GM21529 (cell line): ENCODE data around the gene CLMN.
A peak's percentile ranks its signal among the peaks of the same experiment; 100 is the strongest.
"Not testable (repeated sequence)": the region's sequence is repeated elsewhere in the genome, so short reads cannot be mapped to it uniquely, and the experiment has no call there.

Experiments
- ATAC-seq: cut with Tn5 transposase; IDR thresholded peaks from one replicate; pipeline ENCODE4 v1.9.1; 2021; ENCODE audit not compliant: unreplicated experiment

Gene CLMN

DNA sequence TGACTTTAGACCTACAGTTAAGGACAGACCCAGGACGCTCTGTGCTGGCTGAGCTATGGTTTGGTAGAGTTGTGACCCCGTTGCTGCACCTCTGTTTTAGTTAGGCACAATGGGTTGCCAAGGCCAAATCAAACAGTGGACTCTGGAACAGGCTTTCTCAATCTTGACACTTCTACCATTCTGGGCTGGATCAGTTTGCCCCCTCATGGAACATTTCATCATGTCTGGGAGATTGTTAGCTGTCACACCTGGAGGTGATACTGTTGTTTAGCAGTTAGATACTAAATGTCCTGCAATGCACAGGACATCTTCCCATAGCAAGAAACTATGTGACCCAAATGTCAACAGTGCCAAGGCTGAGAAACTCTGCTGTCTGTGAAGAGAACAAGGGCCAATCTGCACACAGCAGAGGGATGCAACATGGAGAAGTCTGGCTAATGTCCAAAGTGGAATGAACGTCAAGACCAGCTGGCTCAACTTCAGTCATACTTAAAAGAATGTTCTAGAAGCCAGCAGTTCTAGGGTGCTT is 96.8 kb downstream of the CLMN start:
- no peak for ATAC-seq

DNA sequence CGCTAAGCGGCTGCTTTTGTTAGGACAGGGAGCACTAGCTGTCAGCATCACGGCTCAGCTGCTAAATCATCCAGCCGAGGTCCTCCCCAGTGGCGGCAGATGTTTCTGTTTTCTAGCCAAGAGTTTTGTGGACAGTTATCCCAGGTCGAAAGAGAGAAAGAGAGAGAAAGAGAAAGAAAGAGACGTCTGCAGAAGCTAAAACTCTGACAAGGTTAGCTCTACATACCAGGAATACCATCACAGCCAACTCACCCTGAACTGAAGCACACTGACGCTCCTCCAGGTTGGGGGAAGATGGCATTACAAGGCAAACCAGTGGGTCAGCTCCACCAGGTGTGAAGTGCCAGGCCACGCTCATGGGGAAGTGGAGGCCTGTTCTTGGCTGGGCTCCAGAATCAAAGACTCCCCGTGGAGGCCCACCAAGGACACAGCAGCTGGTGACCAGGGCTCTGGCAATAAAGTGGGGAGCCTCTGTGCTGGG is 97.5 kb downstream of the CLMN start:
- ATAC-seq: no peak

DNA sequence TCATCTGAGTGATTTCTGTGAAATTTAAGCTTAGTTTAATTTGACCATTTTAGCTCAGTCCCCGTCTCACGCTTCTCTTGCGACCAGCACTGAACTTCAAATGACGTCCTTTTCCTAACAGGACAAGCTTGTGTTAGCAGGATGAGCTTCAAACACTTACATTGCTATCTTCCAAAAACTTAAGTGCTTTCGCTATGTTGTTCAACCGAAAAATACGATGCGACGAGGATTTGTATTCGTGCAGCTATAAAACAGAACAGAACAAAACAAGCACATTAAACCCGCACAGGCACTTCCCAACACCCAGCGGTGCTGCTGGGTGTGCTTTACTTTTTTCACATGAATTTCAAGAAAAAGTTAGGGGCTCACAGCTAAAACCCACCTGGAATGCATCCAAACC is 98.2 kb downstream of the CLMN start:
- ATAC-seq: no peak

DNA sequence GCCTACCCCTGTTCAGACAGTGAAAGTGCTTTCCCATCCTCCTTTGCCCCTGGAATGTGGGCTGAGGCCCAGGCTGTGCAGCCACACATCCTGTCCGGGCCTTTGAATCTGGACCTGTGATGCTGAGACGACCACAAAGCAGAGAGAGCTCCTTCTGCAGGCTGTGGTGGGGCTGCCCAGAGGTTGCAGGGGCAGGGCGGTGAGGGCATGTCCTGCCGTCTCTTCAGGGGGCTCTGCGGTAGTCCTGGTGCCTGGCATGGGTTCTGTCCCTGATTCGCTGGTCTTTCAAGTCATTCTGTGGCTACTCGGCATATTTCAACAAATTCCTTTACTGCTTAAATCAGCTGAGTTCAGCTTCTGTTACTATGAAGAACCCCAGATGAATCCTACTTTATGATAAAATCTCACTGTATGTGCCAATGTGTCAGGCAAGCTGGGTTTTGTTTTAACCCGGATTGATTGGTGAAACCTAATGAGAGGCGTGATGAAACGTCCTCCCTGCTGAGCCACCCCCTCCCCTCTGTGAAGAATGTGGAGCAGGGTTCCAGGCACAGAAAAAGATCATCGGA is 99.0 kb downstream of the CLMN start:
- no peak for ATAC-seq

DNA sequence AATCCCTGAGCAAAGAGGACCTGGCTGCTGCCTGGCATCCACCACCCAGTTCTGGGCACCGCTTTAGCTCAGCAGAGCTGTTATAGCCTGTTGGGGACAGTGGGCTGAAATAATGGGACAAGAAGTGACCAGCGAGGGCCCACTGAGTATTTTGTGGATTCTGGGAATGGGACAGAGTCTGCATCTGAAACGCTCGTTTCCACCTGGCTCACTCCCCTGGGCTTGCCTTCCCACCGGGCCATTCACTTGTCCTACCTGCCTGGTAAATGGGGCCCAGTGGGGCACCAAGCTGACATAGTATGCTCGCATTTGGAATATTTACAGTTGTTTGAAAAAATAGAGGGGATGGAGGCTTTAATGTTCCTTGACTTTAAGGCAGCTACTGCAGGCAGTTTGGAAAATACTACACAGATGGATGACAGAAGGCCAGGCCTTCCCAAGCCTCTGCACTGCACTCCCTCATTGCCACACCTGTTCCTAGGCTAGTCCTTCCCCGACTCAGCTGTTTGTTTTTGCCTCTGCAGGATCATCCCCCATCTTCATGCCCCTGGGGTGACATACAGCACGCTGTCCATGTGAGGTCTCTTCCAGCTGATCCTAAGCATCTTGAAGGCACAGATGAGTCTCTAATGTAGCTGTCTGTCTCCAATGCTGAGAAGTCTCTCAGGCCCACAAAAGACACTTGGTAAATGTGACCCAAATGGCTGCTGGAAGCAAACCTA is 101.1 kb downstream of the CLMN start:
- ATAC-seq: no peak

DNA sequence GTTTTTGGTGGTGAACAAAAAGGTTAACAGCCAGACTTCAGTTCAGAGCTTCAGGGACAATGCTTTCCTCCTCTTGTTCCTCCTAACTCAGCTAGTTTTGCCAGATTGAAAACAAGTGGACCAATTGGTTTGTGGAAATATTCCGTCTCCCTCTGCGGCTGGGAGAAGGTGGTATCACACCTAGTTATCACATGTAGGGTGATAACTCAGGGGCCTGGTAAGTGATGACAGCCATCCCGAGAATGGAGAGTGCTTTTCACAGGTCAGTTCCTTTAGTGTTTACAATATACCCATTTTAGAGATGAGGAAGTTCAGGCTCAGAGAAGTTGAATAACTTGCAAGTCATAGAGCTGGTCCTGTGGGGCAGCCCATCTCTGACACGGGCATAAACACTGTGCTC is 101.7 kb downstream of the CLMN start:
- ATAC-seq: no peak

DNA sequence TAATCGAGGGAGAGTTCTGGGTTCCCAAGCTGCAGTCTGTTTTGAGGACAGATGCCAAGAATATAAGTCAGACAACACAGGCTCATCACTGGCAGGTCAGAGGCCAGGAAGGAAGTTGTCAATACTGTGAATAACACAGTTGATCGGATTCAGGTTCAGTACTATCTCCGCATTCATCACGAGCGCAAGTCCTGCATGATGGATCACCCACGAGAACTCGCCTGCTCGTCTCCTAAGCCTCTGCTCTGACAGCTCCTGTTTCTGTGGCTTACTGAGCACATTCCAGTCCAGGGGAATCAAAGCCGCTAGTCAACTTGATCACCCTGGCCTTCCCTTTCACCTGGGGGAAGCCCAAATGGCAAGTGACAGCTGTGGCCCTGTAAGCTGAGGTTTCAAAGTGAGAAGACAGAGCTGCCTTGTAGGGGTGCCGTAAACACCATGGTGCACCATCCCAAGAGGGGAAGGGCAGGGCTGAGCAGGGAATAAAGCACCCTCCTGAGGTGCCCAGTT is 102.3 kb downstream of the CLMN start:
- ATAC-seq: no peak

DNA sequence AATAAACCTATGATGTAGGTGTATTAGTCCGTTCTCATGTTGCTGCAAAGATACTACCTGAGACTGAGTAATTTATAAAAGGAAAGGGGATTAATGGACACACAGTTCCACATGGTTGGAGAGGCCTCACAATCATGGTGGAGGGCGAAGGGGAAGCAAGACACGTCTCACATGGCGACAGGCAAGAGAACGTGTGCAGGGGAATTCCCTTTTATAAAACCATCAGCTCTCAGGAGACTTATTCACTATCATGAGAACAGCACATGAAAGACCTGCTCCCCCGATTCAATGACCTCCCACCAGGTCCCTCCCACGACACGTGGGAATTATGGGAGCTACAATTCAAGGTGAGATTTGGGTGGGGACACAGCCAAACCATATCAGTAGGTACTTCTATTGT is 103.7 kb downstream of the CLMN start:
- ATAC-seq: peak; percentile 53

DNA sequence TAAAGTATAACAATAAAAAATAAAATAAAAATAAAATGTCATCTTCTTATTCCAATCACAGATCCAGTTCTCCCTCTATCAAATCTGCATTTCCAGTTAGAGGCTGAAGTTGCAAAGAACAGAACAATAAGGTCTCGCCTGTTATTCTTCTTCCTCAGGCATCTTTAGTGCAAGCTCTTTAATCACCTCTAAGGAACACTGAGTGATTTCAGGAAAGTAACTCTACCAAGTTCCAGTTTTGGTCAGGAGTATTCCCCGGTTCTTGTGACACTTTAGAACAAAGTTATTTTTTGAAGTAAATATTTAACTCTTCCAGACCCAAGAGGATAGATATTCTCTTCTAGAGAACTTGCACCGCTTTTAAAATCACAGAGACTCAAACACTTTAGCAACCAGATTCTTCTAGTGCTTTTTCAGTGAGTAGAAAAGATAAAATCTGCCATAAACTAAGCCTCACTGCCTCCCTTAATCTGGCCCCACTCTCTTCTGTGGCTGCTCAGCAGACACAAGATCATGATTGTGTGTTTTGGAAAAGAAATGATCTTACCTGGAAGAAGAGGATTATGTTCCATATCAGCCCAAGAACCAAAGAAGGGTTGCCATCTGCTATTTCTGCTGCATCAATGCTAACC is 104.5 kb downstream of the CLMN start:
- no peak for ATAC-seq

DNA sequence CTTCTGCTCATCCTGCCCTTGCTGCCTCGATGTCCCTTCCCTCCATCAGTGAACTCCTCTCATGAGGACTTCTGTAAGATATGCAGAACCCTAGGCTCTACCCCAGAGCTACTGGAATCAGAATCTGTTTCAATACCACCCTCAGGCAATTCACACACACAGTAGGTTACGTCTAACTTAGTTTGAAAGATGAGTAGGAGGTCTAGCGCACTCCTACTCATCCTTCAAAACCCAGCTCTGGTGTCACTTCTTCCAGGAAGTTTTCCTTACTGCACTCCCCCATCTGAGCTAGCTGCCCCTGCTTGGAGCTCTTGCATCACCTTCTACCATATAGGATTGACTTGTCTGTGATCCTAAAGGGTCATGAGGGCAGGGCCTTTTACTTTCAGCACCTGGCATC is 105.9 kb downstream of the CLMN start:
- ATAC-seq: no peak

DNA sequence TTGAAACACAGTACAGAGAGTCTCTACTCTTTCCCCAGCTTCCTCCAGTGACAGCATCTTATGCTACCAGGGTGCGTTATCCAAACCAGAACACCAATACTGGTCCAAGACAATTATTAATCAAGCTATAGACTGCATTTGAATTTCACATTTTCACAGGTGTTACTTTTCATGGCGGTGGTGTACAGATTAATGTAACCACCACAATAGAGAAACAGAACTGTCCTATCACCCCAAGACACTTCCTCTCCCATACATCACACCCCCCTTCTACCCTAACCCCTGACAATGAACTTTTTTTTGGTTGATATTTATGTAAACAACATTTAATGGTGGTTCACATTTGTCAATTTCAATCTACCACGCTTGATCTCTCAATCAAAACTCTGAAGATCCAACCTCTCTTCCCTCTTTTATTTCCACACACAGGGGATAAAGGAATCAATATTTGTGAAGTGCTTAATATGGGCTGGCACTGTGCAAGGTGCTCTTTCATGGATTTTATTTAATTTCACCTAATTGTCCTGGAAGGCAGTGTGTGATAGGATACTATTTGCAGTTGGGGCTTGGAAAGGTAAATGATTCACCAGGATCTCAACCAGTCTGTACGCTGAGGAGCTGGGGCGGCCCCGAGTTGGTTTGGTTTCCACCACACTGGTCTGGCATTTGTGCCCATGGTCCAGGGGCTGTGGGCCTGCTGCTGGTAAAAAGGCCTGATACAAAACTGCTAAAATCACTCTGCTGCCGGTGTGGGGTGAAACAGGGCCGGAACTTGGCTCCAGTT is 107.8 kb downstream of the CLMN start:
- ATAC-seq: peak; percentile 45

DNA sequence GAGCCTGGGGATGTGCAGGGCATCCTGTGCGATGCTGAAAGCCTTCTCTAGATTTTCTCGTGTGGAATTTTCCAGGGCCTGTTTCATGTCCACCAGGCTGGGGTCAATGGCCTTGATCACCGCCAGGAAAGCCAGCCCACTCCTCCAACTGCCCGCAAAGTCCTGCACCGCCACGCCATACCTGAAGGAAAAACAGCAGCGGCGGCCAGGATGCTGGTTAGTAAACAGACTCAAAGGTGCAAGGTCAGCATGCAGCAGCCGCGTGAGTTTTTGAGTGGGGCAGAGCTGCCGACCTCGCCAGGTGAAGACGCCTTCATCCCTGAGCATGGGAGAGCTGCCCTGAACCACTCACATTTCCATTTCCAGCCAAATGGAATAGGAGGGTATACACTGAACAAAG is 109.0 kb downstream of the CLMN start:
- ATAC-seq: no peak

DNA sequence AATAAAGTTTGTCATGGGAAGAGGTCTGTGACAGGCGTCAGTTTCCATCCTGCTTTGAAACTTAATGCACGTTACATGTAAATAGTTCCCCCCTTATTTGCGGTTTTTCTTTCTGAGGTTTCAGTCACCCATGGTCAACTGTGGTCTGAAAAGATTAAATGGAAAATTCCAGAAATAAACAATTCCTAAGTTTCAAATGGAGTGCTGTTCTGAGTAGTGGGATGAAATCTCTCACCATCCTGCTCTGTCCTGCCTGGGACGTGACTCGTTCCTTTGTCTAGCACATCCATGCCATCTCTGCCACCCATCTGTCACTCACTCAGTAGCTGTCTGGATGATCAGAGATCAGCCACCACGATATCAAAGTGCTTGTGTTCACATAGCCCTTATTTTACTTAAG is 111.1 kb downstream of the CLMN start:
- ATAC-seq: no peak

DNA sequence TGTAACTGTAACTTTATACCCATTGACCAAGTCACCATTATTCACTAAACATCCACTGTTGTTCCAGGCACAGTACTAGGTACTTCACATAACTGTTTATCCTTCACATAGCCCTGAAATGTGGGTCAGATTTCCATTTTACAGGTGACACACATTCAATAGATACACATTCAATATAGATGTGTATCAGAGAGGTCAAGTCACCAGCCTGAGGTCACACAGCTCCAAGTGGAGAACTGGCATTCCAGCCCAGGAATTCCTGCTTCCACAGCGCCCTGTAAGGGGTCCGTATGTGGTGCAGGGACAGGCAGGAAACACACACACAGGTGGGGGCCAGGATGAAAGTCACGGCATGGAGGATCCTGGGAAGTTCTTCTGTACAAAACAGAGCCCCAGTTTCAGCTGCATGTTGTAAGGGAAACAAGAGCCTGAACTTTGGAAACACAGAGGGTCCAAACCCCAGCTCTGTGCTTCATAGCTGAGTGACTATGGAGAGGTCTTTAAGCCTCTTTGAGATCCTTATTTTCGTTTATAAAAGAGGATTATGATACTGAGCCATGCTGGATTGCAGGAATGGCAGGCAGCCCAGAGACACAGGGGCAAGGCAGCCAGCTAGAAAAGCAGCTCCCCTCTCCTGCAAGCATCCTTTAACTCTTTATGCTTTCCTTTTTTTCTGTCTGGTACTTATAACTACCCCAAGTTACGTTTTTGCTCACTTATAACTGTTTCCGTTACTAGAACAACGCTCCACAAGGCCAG is 112.1 kb downstream of the CLMN start:
- no peak for ATAC-seq

DNA sequence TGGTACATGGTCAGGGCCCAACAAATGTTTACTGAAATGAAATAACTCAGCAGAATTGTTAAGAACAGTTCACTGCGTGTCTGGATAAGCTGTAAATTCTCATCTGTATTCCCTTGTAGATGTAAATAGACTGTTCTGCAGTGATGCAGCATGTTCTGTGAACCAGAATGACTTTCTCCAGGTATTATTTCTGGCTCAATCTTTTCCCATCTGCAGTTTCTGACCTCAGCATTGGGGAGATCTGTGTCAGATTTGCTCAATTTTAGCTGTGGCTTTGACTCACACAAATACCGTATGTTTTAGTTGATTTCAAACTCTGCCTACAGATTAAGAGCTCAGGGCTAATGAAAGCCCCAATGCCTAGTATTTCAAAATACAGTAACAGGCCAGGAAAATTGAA is 113.2 kb downstream of the CLMN start:
- ATAC-seq: no peak

DNA sequence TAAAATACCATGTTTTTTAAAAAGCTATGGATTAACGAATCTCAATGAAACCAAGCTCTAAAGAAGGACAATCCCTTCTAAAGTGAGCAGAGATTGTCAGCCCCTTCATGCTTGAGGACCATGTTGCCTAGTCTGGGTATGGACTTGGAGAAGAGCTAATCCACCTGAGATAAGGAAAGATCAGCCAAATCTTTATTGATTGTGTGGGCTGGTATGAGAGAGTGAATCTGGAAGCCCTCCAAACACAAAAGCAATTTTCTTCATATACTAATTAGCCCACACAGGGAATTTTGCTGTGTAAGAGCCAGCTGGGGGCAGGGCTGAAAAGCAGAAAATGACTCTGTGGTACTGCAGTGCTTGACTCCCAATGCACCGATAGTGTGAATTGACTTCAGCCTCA is 115.0 kb downstream of the CLMN start:
- no peak for ATAC-seq

DNA sequence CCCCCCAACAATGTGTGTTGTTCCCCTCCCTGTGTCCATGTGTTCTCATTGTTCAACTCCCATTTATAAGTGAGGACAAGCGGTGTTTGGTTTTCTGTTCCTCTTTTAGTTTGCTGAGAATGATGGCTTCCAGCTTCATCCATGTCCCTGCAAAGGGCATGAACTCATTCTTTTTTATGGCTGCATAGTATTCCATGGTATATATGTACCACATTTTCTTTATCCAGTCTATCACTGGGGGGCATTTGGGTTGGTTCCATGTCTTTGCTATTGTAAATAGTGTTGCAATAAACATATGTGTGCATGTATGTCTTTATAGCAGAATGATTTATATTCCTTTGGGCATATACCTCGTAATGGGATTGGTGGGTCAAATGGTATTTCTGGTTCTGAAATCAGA is 118.0 kb downstream of the CLMN start:
- not testable (repeated sequence) for ATAC-seq

DNA sequence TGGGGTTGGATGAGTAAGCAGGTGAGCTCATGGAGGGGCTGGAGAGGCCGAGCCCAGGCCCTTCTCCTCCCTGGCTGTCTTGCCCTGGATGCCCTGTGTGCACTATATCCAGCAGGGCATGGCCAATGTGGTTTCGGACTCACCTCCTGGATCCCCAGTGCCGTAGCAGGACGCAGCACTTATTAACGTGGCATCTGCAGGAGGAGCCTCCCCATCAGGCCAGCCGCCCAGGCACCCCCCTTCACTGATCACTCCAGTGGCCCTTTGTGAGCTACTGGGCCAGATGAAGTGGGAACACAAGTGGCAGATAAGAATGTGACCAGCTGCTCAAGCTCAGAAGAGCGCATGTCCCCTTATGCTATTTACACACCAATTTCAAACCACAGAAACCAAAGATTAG is 119.3 kb downstream of the CLMN start:
- ATAC-seq: no peak

DNA sequence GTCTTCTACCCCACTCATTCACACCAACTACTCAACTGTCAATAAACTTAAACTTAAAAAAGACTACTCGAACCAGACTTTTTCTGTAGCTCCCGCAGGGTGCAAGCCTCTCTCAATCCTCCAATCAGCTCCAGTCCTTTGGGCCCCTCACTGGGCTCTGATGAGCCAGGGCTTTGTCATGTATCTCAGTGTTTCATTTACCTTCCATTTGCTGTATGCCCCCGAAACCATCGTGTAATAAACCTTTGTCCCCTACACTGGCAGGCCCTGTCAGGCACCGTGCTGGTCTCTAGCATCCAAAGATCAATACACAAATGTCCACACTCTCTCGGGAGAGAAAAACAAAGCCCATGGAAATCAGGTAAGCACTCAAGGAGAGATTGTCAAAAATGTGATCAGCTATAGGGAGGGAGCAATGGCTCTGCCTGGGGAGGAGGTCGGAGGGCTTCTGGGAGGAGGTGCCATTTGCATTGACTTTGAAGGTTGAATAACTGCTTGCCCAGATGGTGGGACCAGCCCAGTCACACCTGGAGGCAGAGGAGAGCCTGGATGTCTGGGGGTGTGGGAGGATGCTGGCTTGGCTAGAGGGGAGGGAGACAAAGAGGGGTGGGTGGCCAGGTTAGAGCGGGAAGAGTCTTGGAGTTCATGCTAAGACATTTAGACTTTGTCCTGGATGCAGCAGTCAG is 120.3 kb downstream of the CLMN start:
- ATAC-seq: no peak

DNA sequence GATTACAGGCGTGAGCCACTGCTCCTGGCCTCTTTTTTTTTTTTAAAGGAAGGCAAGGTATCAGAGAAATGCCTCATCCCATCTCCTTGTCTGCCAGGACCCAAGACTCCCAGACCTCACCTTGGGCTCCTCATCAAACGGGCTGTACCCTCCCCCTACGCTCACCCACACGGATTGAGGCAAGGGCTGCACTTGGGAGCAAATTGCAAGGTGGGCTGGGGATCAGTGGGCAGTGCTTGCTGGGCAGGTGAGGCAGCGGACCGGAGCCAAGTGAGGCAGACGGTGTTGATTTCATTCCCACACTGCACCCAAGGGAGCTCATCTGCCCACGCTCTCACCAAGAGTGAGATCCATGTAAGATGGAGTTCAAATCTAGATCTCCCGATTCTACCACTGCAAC is 121.4 kb downstream of the CLMN start:
- ATAC-seq: no peak
